NCI-H774 (cell line): ENCODE results near the gene DPF1.
"Not testable (repeated sequence)": the region's sequence is repeated elsewhere in the genome, so short reads cannot be mapped to it uniquely, and the experiment has no call there.

ENCODE experiments used
- DNase-seq: peaks from one replicate; lab custom pipeline; 2025; lab: John Stamatoyannopoulos, UW

The DPF1 gene

DNA sequence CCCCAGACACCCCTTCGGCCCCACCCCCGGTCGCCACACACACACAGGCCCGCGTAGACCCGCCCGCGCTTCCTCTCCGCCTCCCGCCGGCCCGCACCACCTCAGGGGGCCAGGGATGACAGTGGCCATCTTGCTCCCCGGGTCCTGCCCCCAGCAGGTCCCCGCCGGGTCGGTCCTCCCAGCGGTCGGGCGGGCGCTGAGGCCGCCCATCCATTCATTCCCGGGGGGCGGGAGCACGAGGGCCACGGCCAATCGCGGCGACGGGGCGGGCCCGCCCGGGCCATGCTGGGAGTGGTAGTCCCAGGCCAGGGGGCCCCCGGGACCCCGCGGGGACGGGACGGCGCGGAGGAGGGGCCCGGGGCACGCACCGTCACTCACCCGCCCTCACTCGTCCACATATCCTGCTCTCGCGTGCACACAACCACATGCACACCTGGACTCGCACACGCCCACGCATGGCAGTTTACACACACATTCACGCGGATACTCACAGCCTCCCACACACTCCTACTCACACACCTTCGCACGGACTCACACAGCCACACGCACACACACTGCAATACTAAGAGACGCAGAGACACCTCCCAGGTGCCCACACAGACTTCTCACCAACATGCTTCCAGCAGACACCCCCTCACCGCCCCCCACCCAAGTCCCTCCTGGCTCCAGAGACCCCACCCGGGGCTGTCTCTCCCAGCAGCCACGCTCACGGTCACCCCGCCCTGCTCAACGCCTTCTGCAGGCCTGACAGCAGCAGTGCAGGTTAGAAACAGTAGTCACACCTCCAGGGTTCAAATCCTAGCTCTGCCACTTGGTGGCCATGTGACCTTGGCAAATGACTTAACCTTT is at the start of gene DPF1:
DPF1 (minus strand) TSS at position 209 of the 849 bp plus-strand sequence; CDS start at position 129, 80 bp downstream.
- peak; percentile 77 for DNase-seq

DNA sequence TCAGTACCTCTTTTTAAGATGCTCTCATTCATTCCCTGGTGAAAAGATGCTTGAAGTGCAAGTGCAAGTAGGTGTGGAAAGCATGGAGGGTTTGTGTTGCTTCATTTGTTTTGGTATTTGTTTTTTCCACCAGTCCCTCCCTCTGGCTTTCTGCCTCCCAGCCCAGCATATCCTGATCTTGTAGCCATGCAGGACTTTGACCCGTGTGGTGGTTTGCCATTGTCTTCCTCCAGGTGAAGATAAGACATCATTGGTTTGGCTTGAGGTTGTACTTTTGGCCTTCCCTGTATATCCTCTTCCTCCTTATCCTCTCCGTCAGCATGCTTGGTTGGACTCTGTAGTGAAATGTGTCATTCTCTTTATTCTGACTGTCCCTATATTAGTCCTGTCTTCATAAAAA is 49.5 kb upstream of the DPF1 start:
- DNase-seq: no peak

DNA sequence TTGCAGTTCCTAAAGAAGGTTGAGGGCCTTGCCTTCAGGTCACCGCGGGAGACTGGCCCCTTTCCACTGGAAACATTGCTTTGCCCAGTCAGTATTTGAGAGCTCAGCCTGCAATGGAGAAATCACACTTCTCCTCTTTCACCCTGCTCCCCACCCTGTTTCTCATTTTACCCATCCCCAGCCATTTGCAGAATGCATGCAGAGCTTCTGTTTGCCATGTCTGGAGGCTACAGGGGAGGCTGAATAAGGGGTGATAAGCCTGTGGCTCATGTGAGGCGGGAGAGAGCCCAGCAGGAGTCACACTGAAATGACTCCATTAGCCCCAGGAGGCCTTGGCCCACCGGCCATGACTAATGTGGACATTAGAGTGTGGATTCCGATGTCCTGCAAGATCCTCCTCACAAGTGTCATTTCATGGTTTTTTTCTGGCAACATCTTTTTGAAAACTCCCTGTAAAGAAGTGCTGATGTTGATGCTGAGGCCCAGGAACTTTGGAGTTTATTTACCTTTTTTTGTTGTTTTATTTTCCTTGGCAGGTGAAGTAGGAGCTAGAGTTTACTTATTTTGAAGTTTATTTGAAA is 46.7 kb upstream of the DPF1 start:
- DNase-seq: no peak

- DNase-seq: no peak
Observed at GRCh38 chr19:38268539-38268938, 44.5 kb upstream of the DPF1 start.

DNA sequence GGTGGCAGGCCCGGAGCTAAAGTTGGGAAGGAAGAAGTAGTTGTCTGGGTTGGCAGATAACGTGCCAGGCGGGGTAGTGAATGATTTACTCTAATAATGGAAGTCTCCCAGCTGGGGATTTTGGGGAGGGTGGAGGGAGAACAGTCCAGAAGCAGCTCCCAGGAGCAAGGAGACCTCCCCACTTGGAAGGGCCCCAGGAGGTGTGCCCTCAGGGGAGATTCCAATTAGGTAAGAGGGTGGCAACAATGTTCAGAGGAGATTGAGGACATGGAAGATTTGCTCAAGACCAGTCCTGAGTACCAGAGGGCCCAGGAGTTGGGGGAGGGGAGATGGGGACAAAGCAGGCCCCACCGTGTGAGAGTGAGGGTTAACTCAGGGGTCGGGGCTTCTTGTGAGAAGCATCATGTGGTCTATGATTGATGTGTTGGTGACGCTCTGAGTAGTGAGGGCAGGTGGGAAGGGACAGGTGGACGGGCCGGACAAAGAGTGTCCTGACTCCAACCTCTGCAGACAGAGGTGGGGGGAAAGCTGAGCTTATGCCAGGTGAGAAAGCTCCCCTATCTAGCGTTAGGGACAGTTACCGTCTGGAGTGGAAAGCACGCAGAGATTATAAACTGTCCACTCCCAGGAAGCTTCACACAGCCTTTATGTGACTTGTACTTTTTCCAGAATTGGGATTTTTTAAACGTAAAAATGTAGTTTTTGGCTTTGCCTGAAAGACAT is 43.9 kb upstream of the DPF1 start:
- DNase-seq: no peak

GRCh38 chr19:38266981-38267597 is 43.1 kb upstream of the DPF1 start:
- DNase-seq: no peak

DNA sequence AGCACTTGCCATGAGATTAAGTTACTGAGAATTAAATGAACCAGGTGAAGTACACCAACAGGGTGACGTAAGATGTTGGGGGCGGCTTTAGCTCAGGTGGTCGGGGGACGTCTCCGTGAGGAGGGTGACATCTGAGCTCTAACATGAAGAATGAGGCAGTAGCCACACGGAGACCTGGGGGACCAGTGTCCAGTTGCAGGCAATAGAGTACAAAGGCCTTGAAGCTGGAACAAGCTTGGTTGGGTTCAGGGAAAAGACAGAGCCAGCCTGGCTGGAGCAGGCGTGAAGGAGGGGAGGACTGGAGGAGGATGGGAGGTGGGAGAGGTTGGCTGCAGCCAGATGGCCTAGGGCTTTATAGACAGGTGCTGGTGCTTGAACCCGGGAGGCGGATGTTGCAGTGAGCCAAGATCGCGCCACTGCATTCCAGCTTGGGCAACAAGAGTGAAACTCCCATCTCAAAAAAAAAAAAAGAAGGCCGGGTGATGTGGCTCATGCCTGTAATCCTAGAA is 42.0 kb upstream of the DPF1 start:
- DNase-seq: no peak

DNA sequence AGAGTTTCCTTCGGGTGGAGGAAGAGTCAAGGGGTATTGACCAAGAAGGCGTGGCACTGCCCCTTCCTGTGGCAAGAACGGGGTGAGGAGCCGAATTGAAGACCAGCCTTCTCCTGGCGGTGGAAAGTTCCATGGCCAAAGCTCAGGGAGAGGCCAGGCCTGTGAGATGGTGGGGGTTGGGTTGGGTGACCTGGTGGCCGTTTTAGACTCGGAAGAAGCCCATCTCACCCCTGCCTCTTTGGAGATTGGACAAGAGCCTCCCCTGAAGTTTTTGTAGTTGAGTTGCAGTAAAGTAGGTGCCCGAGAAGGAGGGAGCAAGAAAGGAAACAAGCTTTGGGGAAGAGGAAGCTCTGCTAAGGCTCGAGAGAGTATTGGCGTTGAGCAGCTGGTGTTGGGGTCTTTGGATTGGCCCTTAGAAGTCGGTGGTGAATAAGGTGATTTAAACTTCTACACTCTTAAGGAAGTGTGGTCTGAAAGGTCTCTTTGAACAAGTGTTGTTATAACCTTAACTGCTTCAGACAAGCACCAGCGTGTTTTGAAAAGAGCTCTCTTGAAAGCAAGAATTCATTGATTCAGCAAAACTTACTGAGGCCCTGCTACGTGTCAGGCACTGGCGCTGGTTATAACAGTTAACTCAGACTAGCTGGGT is 41.3 kb upstream of the DPF1 start:
- DNase-seq: no peak

DNA sequence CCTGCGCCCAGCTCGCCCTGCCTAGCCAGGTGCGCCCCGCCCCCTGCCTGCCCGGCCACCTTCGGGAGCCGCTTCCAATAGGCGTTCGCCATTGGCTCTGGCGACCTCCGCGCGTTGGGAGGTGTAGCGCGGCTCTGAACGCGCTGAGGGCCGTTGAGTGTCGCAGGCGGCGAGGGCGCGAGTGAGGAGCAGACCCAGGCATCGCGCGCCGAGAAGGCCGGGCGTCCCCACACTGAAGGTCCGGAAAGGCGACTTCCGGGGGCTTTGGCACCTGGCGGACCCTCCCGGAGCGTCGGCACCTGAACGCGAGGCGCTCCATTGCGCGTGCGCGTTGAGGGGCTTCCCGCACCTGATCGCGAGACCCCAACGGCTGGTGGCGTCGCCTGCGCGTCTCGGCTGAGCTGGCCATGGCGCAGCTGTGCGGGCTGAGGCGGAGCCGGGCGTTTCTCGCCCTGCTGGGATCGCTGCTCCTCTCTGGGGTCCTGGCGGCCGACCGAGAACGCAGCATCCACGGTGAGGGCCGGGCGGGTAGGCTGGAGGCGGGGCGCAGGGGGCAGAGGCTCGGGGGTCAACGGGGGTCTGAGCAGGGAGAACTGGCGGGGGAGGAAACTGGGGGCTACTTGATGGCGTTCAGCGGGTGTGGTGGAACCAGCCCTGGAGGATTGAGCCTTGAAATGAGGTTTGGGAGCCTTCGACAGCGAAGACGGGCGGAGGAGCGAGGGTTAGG is 40.6 kb upstream of the DPF1 start, which contains the start of gene SPINT2:
SPINT2 (plus strand) TSS at position 88 of the 727 bp plus-strand sequence; CDS start at position 408, 320 bp downstream.
- DNase-seq: no peak

DNA sequence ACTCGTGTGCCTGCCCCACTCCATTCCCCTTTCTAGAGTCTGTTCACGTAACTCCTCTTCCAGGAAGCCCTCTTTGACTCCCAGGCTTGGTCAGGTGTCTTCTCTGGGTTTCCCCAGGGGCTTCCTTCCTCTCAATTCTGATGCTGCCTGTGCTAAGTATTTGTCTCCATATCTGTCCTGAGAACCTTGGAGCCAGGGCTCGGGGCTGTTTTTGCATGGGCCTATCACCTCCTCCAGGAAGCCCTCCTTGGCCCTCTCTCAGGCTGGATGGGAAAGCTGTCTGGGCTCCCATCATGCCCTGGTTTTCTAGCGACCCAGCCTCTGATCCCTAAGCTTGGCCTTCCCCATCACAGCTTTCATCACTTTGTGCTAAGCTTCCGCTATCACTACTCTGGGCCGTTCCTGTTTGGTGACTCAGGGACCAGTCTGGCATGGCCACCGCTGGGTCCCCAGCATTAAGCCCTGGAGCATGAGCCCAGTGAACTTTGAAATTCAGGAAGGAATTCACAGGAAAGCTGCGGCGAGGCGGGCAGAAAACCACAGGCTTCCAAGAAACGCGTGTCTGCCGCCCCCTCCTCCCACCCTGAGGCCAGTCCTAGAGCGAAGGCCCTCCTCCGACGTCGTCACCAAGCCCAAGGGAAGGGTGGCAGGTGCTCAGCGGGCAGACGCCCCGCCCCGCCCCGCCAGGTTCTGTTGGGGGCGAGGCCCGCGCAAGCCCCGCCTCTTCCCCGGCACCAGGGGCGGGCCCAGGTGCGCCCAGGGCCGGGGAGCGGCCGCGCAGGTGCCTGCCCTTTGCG is 39.9 kb upstream of the DPF1 start:
- peak; percentile 94 for DNase-seq

DNA sequence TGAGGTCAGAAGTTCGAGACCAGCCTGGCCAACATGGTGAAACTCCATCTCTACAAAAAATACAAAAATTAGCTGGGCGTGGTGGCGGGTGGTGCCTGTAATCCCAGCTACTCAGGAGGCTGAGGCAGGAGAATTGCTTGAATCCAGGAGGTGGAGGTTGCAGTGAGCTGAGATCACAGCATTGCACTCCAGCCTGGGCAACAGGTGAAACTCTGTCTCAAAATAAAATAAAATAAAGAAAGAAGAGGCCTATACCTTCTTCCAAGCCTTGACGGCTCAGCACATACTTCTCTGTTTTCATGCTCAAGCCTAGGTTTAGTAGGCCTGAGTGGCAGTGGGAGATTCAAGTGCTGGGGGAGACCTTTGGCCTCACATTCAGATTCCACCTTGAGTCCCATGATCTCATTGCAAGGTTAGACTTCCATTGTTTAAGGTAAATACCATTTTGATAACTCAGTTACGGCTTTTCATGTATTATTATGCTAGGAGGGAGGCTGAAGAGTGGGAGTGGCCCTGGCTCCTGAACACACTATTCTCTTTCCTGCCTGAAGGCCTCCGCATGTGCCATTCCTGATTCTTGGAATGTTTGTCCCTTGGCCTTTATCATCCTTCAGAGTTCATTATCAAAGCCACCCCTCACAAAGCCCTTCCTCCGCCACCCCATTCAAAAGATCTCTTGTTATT is 38.7 kb upstream of the DPF1 start:
- DNase-seq: no peak

- DNase-seq: not testable (repeated sequence)
Observed at GRCh38 chr19:38261942-38262341, 37.9 kb upstream of the DPF1 start.

GRCh38 chr19:38255383-38256014 is 31.5 kb upstream of the DPF1 start:
- DNase-seq: no peak

- no peak for DNase-seq
Observed at GRCh38 chr19:38253788-38254187, 29.8 kb upstream of the DPF1 start.

DNA sequence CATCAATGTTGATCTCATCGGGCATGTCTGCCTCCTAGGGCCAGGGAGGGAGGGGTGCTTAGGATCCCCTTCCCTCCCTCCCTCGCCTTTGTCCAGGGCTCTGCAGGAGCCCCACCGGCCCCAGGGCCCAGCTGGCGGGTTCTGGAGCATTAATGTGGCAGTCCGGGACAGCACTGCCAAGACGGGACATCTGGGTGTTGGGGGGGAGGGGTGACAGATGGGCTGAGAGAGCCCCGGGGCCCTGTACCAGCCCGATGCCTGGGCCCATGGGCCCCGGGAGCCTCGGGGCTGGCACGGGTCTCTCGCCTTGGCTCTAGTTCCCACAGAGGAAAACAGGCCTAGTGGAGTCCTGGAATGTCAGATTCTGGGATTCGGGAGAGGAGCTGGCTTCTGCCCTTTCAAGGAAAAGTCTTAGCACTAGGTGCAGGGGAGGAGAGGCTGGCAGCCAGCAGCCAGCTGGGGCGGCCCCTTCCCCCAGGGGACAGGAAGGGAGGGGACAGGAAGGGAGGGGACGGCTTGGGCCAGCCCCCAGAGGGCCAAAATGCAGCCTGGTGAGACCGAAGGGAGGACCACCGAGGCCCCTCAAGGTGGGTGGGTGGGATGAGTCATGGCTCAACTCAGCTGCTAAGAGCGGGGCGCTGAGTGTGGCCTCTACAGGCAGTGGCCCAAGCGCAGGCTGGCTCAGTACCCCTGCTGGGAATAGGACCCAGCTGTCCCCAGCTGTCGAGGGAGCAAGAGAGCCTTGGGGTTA is 29.1 kb upstream of the DPF1 start:
- DNase-seq: no peak

- no peak for DNase-seq
Observed at GRCh38 chr19:38252385-38252784, 28.4 kb upstream of the DPF1 start.

GRCh38 chr19:38251564-38252051 is 27.6 kb upstream of the DPF1 start:
- no peak for DNase-seq
